Lung (tissue), 12 donors: Measurements from ENCODE around the gene PLA2G4E. TPM values are rescaled to one million over a fixed set of nuclear protein-coding genes. Genes with fewer than 3 reads are reported as not detected.

Source experiments
- ATAC-seq: fragments of 200-7000 bp; cut with Tn5 transposase; one replicate; pipeline ENCODE4 v1.9.1; 2020; ENCODE audit warnings: moderate number of reproducible peaks; ENCODE audit not compliant: insufficient read depth, low FRiP score
- DNase-seq, 3 donors: peaks; one replicate each; pipeline ENCODE4 v3.0.0-alpha.2; 2013 to 2017
- H3K27ac ChIP-seq, 2 donors: one replicate each; pipeline ENCODE4 v1.5.1; 2013; ENCODE audit warnings: mild to moderate bottlenecking in 2 of 2, moderate library complexity in 2 of 2, control low read depth in 1 of 2, inconsistent platforms in 1 of 2, low read depth in 1 of 2, low read length in 1 of 2
- H3K27me3 ChIP-seq, 3 donors: one replicate each; pipeline ENCODE4 v1.5.1; 2013; ENCODE audit warnings: low read length in 2 of 3; ENCODE audit not compliant: control insufficient read depth in 3 of 3, insufficient read depth in 3 of 3
- H3K36me3 ChIP-seq, 4 donors: one replicate each; pipeline ENCODE4 v1.5.1; 2013; ENCODE audit warnings: low read length in 4 of 4, mild to moderate bottlenecking in 1 of 4, moderate library complexity in 1 of 4; ENCODE audit not compliant: control insufficient read depth in 4 of 4, insufficient read depth in 4 of 4
- H3K4me1 ChIP-seq, 5 donors: one replicate each; pipeline ENCODE4 v1.5.1; 2013; ENCODE audit warnings: low read length in 5 of 5, mild to moderate bottlenecking in 2 of 5, moderate library complexity in 1 of 5; ENCODE audit not compliant: control insufficient read depth in 5 of 5, insufficient read depth in 5 of 5
- H3K4me3 ChIP-seq: one replicate; pipeline ENCODE4 v1.5.1; 2013; ENCODE audit warnings: mild to moderate bottlenecking, control low read depth, moderate library complexity
- H3K9ac ChIP-seq, 2 donors: one replicate each; pipeline ENCODE4 v1.5.1; 2013; ENCODE audit warnings: low read length in 2 of 2, control low read depth in 1 of 2; ENCODE audit not compliant: insufficient read depth in 1 of 2
- H3K9me3 ChIP-seq, 4 donors: one replicate each; pipeline ENCODE4 v1.5.1; 2013; ENCODE audit warnings: low read length in 3 of 4, mild to moderate bottlenecking in 1 of 4, moderate library complexity in 1 of 4; ENCODE audit not compliant: control insufficient read depth in 4 of 4, insufficient read depth in 3 of 4
- CTCF ChIP-seq: IDR thresholded peaks from 2 replicates; pipeline ENCODE4 v1.5.1; 2012; ENCODE audit warnings: mild to moderate bottlenecking; ENCODE audit errors: control extremely low read depth, extremely low read depth
- whole genome bisulfite sequencing, 2 donors: extraction: QIAGEN DNeasy Blood & Tissue Kit; methylation state at CpG; one replicate each; pipeline ENCODE4 v1.1.7; 2013; 5-methylcytosine and 5-hydroxymethylcytosine counted together
- polyA plus RNA-seq, 2 donors: library from polyadenylated mRNA; stranded (reverse); fragments of 200-250 nt; gene quantifications; one replicate each; pipeline ENCODE4 v1.2.1, GENCODE V29; 2013
- total RNA-seq, 2 donors: library from RNA; depleted of rRNA in 1 of 2; stranded (reverse); fragments of >200 nt in 1 of 2; gene quantifications; one replicate each; pipeline ENCODE4 v1.2.1, GENCODE V29; 2014 to 2021
- donor health status: control.
- donor health status: control.
- donor health status: Bipolar disorder and iron deficiency.
- donor health status: healthy.
- donor health status: DM: yes; HTN: yes; CAD: no.

The PLA2G4E gene
- total and polyA plus RNA-seq, 4 donors: 0.38 to 1.7 (median 1.7) TPM; not detected in 1

GRCh38 chr15:41967506-41968206 lies 53.2 kb downstream of the PLA2G4E start:
- ATAC-seq (no peak), DNase-seq (peak in 1 of 3 donors; percentile 39)
- no peak overlapping the region for H3K4me3 ChIP-seq

GRCh38 chr15:41966920-41967465 lies 53.8 kb downstream of the PLA2G4E start:
- DNase-seq (no peak), ATAC-seq (no peak)
- Histone ChIP-seq H3K9me3 (no peaks in the 10 kb centered on the region), H3K36me3 (peaks cover 0 to 4% (median 0%) of the 10 kb centered on the region in 4 donors), H3K4me1 (peaks cover 0 to 26% (median 9%) of the 10 kb centered on the region in 5 donors), H3K9ac (no peak overlapping the region), H3K27me3 (no peaks in the 10 kb centered on the region), H3K27ac (peak overlapping the region; percentile 33 to 58), H3K4me3 (no peak overlapping the region)
- no peak for TF ChIP-seq CTCF
- 70 to 89% methylated on average over 3 of the region's 3 CpGs for WGBS, 2 donors

More at GRCh38 chr15:41967506-41968206, 53.2 kb downstream of the PLA2G4E start:
- no peaks in the 10 kb centered on the region for H3K27me3 ChIP-seq
- WGBS, 2 donors: 15 to 32% methylated on average over 4 of the region's 4 CpGs
- H3K36me3 ChIP-seq: peaks cover 0 to 4% (median 0%) of the 10 kb centered on the region in 4 donors
- no peak for TF ChIP-seq CTCF
- H3K27ac ChIP-seq: peak overlapping the region; percentile 60 to 63
- H3K9me3 ChIP-seq: no peaks in the 10 kb centered on the region
- no peak overlapping the region for H3K9ac ChIP-seq
- peaks cover 0 to 26% (median 11%) of the 10 kb centered on the region in 5 donors for H3K4me1 ChIP-seq

- WGBS, 2 donors: 66 to 68% methylated on average over 4 of the region's 4 CpGs
- Histone ChIP-seq H3K9me3 (no peaks in the 10 kb centered on the region), H3K9ac (no peak overlapping the region), H3K36me3 (peaks cover 0 to 4% (median 0%) of the 10 kb centered on the region in 4 donors), H3K27me3 (no peaks in the 10 kb centered on the region), H3K4me1 (peaks cover 0 to 26% (median 4%) of the 10 kb centered on the region in 5 donors), H3K4me3 (no peak overlapping the region), H3K27ac (peak overlapping the region; percentile 58)
- DNase-seq: no peak
- no peak for ATAC-seq
- no peak for TF ChIP-seq CTCF
Measured at GRCh38 chr15:41966414-41966812, 54.4 kb downstream of the PLA2G4E start.
